Glutamatergic neuron (in vitro differentiated cells): Measurements from ENCODE around the gene MT4. TPM values are rescaled to one million over a fixed set of nuclear protein-coding genes. Genes with fewer than 3 reads are reported as not detected.

Source experiments
- DNase-seq: peaks from one replicate; pipeline ENCODE4 v3.0.0; 2022
- H3K27ac Mint-ChIP-seq: one replicate; pipeline ENCODE4 v1.8.0; 2020; ENCODE audit warnings: mild to moderate bottlenecking, mixed read lengths, inconsistent platforms; ENCODE audit not compliant: unreplicated experiment
- H3K27me3 Mint-ChIP-seq: one replicate; pipeline ENCODE4 v1.8.0; 2020; ENCODE audit warnings: mild to moderate bottlenecking, moderate library complexity, mixed read lengths, inconsistent platforms; ENCODE audit not compliant: unreplicated experiment
- H3K36me3 Mint-ChIP-seq: one replicate; pipeline ENCODE4 v1.8.0; 2020; ENCODE audit warnings: mild to moderate bottlenecking, mixed read lengths, inconsistent platforms; ENCODE audit not compliant: unreplicated experiment
- H3K4me1 Mint-ChIP-seq: one replicate; pipeline ENCODE4 v1.8.0; 2020; ENCODE audit warnings: mild to moderate bottlenecking, low read depth, mixed read lengths, inconsistent platforms; ENCODE audit not compliant: unreplicated experiment
- H3K4me3 Mint-ChIP-seq: one replicate; pipeline ENCODE4 v1.8.0; 2020; ENCODE audit warnings: mild to moderate bottlenecking, mixed read lengths, inconsistent platforms; ENCODE audit not compliant: unreplicated experiment
- H3K9me3 Mint-ChIP-seq: one replicate; pipeline ENCODE4 v1.8.0; 2020; ENCODE audit warnings: mild to moderate bottlenecking, moderate library complexity, mixed read lengths, inconsistent platforms; ENCODE audit not compliant: unreplicated experiment
- total RNA-seq: library from RNA; stranded (reverse); fragmentation: NEBNext Ultra II Directional; extraction: Animal tissue kit (Norgen Biotek cat#: 25700); gene quantifications from one replicate; pipeline ENCODE4 v1.2.1, GENCODE V29; 2021; ENCODE audit not compliant: unreplicated experiment
- TF ChIP-seq, protein P1 (sequence below): fragments of 200-600 bp; sonication (generic); IDR thresholded peaks from one replicate; pipeline ENCODE4 v1.5.0; 2021; ENCODE audit not compliant: partially characterized antibody, unreplicated experiment

MT4 gene
- total RNA-seq, 1 donor from 2014 or later = not detected

DNA sequence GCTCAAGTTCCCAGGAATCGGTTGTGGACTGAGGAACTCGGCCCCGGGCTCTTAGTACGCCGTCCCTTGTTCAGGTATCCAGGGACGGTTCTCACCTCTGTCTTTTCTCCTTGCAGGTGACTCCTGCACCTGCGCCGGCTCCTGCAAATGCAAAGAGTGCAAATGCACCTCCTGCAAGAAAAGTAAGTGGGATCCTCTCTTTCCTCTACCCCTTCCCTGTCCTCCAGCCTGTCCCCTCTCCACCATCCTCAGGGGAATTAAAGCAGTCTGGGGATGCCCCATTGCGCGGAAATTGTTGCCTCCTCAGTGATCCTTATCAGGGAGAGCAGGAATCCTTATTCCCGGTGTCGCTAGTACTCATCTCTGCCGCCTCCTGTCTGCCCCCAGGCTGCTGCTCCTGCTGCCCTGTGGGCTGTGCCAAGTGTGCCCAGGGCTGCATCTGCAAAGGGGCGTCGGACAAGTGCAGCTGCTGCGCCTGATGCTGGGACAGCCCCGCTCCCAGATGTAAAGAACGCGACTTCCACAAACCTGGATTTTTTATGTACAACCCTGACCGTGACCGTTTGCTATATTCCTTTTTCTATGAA lies 44.1 kb downstream of the MT4 start:
- peaks cover 12% of the 10 kb centered on the region for H3K4me1 Mint-ChIP-seq
- H3K27me3 Mint-ChIP-seq = peaks cover 23% of the 10 kb centered on the region
- DNase-seq = no peak
- H3K27ac Mint-ChIP-seq = no peak overlapping the region
- H3K4me3 Mint-ChIP-seq = peak overlapping the region; percentile 86
- no peaks in the 10 kb centered on the region for H3K9me3 Mint-ChIP-seq
- TF ChIP-seq, protein P1, sequence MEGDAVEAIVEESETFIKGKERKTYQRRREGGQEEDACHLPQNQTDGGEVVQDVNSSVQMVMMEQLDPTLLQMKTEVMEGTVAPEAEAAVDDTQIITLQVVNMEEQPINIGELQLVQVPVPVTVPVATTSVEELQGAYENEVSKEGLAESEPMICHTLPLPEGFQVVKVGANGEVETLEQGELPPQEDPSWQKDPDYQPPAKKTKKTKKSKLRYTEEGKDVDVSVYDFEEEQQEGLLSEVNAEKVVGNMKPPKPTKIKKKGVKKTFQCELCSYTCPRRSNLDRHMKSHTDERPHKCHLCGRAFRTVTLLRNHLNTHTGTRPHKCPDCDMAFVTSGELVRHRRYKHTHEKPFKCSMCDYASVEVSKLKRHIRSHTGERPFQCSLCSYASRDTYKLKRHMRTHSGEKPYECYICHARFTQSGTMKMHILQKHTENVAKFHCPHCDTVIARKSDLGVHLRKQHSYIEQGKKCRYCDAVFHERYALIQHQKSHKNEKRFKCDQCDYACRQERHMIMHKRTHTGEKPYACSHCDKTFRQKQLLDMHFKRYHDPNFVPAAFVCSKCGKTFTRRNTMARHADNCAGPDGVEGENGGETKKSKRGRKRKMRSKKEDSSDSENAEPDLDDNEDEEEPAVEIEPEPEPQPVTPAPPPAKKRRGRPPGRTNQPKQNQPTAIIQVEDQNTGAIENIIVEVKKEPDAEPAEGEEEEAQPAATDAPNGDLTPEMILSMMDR = no peak
- H3K36me3 Mint-ChIP-seq = no peaks in the 10 kb centered on the region

DNA sequence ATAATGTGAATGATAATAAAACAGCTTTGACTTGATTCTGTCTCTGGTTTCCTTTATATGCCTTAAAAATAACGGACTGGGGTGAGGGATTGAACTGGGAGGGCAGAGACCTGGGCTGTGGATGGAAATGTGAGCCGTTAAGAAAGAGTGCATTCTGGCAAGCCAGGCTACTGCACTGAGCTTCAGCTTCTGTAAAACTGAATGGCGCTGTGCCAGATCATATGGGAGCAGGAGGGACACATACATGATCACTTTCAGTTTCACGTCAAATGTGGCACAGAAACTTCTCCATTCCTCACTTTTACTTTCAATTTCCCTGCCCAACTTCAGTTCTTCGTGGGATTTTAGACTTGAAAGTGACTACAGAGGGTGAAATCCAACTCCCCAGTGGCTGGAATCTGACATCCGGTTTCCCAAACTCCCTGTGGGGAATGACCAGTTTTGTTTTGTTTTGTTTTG lies 44.6 kb downstream of the MT4 start:
- DNase-seq = no peak
- Mint-ChIP-seq H3K4me1 (peaks cover 12% of the 10 kb centered on the region), H3K4me3 (peak overlapping the region; percentile 86), H3K9me3 (no peaks in the 10 kb centered on the region), H3K27me3 (peaks cover 24% of the 10 kb centered on the region), H3K27ac (no peak overlapping the region), H3K36me3 (no peaks in the 10 kb centered on the region)
- TF ChIP-seq, protein P1 = no peak

DNA sequence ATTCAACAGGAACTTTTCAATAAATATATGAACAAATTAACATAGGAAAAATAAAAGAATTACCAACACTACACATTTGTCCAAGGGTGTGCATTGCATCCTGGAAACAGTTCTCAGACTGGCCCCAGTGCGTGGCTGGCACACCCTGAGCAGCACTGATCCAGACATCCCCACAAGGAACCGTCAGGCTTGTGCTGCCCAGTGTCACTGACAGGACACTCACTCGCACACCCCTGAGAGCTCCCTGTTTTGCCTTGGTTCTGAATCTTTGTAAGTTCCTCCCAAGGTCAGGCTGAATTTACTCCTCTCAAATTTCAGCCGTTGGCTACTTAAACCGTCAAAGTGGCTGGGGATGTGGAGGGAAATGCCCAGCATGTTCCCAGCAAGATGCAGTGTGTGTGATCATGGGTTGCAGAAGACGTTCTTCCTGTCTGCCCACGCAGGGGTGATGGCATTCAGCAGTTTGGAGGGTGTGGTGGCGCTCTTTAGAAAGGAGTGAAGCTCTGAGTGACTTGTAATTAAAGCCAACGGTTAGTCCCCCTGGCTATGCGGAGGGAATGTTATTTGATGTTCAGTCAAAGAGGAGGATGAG lies 45.2 kb downstream of the MT4 start:
- peaks cover 24% of the 10 kb centered on the region for H3K27me3 Mint-ChIP-seq
- H3K27ac Mint-ChIP-seq = no peak overlapping the region

DNA sequence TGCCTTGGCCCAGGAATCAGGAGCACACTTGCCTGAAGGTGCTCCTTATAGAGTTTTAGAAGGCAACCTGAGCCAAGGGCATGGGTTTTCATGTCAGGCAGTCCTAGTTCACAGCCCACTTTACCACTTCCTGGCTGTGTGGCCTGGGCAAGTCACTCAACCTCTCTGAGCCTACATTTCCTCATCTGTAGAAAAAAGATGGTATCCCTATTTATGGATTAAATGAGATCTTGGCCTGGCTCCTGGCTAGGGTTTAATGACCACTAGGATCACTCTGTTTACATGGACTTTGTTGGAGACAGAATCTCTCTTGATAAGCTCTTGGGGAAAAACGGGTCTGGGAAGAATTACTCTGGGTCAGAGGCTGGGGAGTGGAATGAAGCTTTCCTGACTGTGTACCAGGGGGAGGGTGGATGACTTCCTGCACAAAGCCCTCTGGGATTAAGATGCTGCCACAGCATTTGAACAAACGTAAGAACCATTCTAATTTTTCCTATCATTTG lies 45.8 kb downstream of the MT4 start:
- Mint-ChIP-seq H3K36me3 (no peaks in the 10 kb centered on the region), H3K9me3 (no peaks in the 10 kb centered on the region), H3K27ac (no peak overlapping the region), H3K4me3 (no peak overlapping the region), H3K4me1 (peaks cover 12% of the 10 kb centered on the region), H3K27me3 (peaks cover 24% of the 10 kb centered on the region)
- TF ChIP-seq, protein P1 = no peak
- DNase-seq = no peak

More for the DNA sequence above, 45.2 kb downstream of the MT4 start:
- DNase-seq = no peak
- Mint-ChIP-seq H3K4me3 (no peak overlapping the region), H3K9me3 (no peaks in the 10 kb centered on the region), H3K36me3 (no peaks in the 10 kb centered on the region), H3K4me1 (peaks cover 12% of the 10 kb centered on the region)
- TF ChIP-seq, protein P1 = no peak

DNA sequence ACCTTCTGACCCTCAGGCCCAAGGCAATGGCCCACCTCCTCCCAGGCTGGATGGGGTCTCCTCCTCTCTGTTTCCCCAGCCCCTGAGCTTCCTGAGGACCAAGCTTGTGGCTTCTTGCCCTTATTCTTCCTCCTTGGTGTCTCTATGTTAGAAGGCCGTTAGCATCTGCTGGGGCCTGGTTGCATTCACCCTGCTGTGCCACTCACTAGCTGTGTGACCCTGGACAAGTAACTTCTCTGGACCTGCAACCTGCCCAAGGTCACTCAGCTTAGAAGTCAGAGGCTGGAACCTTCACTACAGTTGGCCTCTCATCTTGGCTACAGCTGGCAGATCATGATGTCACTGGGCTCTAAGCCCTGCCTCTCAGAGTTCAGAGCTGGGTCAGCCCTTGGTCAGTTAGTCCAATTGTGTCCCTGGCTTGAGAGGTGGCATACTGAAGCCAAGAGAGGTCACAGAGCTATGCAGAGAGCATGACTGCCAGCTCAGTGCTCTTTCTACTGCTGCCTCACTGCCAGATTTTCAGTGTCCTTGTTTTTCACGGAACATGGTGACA lies 46.5 kb downstream of the MT4 start:
- DNase-seq = no peak
- H3K4me3 Mint-ChIP-seq = no peak overlapping the region
- no peaks in the 10 kb centered on the region for H3K9me3 Mint-ChIP-seq
- no peaks in the 10 kb centered on the region for H3K36me3 Mint-ChIP-seq
- H3K4me1 Mint-ChIP-seq = peaks cover 12% of the 10 kb centered on the region
- TF ChIP-seq, protein P1 = no peak
- H3K27ac Mint-ChIP-seq = no peak overlapping the region
- H3K27me3 Mint-ChIP-seq = peaks cover 19% of the 10 kb centered on the region
